Transverse colon (tissue), 4 donors: ENCODE measurements around the gene IMP4.

Experiments
- EP300 ChIP-seq: sonication (generic); formaldehyde crosslinking; IDR thresholded peaks from one replicate; pipeline ENCODE4 v1.6.1; 2017; ENCODE audit warnings: antibody characterized with exemption, low read depth
- POLR2AphosphoS5 ChIP-seq, 3 donors: sonication (generic); formaldehyde crosslinking; IDR thresholded peaks; one replicate each; pipeline ENCODE4 v1.6.1; 2016; ENCODE audit warnings: antibody characterized with exemption in 3 of 3
- TF ChIP-seq, protein P1 (sequence below), 5 experiments: fragments of 200-600 bp in 3 of 5; fragments of 450-650 bp in 2 of 5; sonication (generic) in 3 of 5; IDR thresholded peaks; 1 replicate in 2 of 5; 2 replicates in 3 of 5; pipeline ENCODE4 v1.5.1; 2016 to 2017; ENCODE audit warnings: antibody characterized with exemption in 5 of 5, inconsistent platforms in 3 of 5, mild to moderate bottlenecking in 2 of 5, moderate library complexity in 1 of 5

DNA sequence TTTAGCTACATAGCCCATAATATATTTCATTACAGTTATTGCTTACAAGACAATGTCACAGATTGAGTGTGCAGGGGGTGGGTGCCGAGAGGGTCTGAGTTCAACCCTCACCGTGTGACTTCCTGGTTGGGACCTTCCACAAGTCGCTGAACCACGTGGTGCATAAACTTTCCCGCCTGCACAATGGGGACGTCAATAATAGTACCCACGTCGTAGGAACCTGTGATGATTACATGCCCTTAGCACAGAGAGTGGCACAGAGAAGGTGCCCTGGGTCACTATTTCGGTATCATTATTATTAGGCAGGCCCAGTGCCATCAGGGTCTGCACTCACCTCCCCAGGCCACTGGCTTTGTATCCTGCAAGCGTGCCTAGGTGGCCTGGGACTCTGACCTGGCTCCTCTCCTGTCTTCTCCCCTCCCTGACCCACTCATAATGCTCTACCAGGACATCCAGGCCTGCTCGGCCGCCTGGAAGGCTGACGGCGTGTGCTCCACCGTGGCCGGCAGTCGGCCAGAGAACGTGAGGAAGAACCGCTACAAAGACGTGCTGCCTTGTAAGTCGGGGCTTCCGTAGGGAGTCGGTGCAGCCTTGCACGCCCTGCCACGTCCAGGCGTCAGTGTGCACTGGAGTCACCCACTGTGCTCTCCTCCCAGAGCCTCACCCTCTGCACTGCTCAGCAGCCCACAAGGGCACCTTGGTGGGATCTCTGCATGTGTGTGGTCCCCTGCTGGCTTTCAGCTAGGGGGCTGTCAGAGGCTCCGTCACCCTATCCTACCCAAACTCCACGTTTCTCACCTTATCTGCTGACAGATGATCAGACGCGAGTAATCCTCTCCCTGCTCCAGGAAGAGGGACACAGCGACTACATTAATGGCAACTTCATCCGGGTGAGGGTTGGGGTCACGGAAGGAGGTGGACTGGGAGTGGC, 16.0 kb downstream of the IMP4 start:
- TF ChIP-seq POLR2AphosphoS5 (IDR thresholded peaks at IDR 0.05), result no peak
- TF ChIP-seq, protein P1, sequence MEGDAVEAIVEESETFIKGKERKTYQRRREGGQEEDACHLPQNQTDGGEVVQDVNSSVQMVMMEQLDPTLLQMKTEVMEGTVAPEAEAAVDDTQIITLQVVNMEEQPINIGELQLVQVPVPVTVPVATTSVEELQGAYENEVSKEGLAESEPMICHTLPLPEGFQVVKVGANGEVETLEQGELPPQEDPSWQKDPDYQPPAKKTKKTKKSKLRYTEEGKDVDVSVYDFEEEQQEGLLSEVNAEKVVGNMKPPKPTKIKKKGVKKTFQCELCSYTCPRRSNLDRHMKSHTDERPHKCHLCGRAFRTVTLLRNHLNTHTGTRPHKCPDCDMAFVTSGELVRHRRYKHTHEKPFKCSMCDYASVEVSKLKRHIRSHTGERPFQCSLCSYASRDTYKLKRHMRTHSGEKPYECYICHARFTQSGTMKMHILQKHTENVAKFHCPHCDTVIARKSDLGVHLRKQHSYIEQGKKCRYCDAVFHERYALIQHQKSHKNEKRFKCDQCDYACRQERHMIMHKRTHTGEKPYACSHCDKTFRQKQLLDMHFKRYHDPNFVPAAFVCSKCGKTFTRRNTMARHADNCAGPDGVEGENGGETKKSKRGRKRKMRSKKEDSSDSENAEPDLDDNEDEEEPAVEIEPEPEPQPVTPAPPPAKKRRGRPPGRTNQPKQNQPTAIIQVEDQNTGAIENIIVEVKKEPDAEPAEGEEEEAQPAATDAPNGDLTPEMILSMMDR (IDR thresholded peaks at IDR 0.05), result no peak
- TF ChIP-seq EP300, result no peak
